Transverse colon (tissue), 4 donors: ENCODE measurements around the gene FYB2.

Experiments
- POLR2AphosphoS5 ChIP-seq, 3 donors: sonication (generic); formaldehyde crosslinking; IDR thresholded peaks; one replicate each; pipeline ENCODE4 v1.6.1; 2016; ENCODE audit warnings: antibody characterized with exemption in 3 of 3
- TF ChIP-seq, protein P1 (sequence below), 5 experiments: fragments of 200-600 bp in 3 of 5; fragments of 450-650 bp in 2 of 5; sonication (generic) in 3 of 5; IDR thresholded peaks; 1 replicate in 2 of 5; 2 replicates in 3 of 5; pipeline ENCODE4 v1.5.1; 2016 to 2017; ENCODE audit warnings: antibody characterized with exemption in 5 of 5, inconsistent platforms in 3 of 5, mild to moderate bottlenecking in 2 of 5, moderate library complexity in 1 of 5

DNA sequence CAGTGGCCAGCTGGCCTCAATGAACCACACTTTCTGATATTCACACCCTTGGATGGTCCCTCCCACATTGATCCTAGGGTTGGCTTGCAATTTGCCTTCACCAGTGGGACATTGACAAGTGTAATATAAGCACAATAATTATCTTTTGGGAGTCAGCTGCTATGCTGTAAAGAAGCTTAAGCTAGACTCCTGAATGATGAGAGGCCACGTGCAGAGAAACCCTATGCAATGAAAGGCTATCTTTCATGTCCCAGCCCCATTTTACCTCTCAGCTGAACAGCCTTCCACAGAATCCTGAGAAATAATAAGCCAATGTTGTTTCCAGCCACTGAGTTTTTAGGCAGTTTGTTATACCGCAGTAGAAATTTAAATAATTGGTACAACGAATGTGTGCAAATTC, 24.3 kb upstream of the FYB2 start:
- TF ChIP-seq, protein P1, sequence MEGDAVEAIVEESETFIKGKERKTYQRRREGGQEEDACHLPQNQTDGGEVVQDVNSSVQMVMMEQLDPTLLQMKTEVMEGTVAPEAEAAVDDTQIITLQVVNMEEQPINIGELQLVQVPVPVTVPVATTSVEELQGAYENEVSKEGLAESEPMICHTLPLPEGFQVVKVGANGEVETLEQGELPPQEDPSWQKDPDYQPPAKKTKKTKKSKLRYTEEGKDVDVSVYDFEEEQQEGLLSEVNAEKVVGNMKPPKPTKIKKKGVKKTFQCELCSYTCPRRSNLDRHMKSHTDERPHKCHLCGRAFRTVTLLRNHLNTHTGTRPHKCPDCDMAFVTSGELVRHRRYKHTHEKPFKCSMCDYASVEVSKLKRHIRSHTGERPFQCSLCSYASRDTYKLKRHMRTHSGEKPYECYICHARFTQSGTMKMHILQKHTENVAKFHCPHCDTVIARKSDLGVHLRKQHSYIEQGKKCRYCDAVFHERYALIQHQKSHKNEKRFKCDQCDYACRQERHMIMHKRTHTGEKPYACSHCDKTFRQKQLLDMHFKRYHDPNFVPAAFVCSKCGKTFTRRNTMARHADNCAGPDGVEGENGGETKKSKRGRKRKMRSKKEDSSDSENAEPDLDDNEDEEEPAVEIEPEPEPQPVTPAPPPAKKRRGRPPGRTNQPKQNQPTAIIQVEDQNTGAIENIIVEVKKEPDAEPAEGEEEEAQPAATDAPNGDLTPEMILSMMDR (IDR thresholded peaks at IDR 0.05), result no peak
- TF ChIP-seq POLR2AphosphoS5 (IDR thresholded peaks at IDR 0.05), result no peak
